Right cardiac atrium (tissue), 5 donors: ENCODE results near the gene SLC38A8. TPM values are rescaled to one million over a fixed set of nuclear protein-coding genes. Genes with fewer than 3 reads are reported as not detected.

Experiments used
- ATAC-seq, 2 donors: fragments of 200-7000 bp; cut with Tn5 transposase; one replicate each; pipeline versions ENCODE4 v1.8.0 to v1.9.1; 2020; ENCODE audit warnings: moderate library complexity in 2 of 2, mild to moderate bottlenecking in 1 of 2
- DNase-seq, 3 donors: peaks; one replicate each; pipeline ENCODE4 v3.0.0-alpha.2; 2020
- H3K27ac ChIP-seq: one replicate; pipeline ENCODE4 v1.5.1; 2013; ENCODE audit warnings: mild to moderate bottlenecking, low read length, control low read depth, moderate library complexity
- H3K27me3 ChIP-seq: one replicate; pipeline ENCODE4 v1.6.1; 2013; ENCODE audit not compliant: control insufficient read depth, insufficient read depth
- H3K4me1 ChIP-seq: one replicate; pipeline ENCODE4 v1.6.1; 2013; ENCODE audit warnings: low read length; ENCODE audit not compliant: control insufficient read depth, insufficient read depth
- H3K4me3 ChIP-seq: one replicate; pipeline ENCODE4 v1.5.1; 2013; ENCODE audit warnings: low read length, control low read depth
- H3K9me3 ChIP-seq: one replicate; pipeline ENCODE4 v1.6.1; 2013; ENCODE audit warnings: low read length; ENCODE audit not compliant: control insufficient read depth
- WGBS: extraction: QIAGEN DNeasy Blood & Tissue Kit; methylation state at CpG from one replicate; pipeline ENCODE4 v1.1.7; 2013; 5-methylcytosine and 5-hydroxymethylcytosine counted together
- intact Hi-C, 4 donors: fragments of 100-400 bp; cut with DNase I; formaldehyde crosslinking; loops; one replicate each; pipeline versions ENCODE4 v1.11.0 to v1.14.0; 2022 to 2023
- polyA plus RNA-seq: library from polyadenylated mRNA; stranded (reverse); fragments of 200-250 nt; gene quantifications from one replicate; pipeline ENCODE4 v1.2.3, GENCODE V29; 2013
- total RNA-seq, 4 donors: library from RNA; stranded (reverse); fragmentation: NEBNext Ultra II Directional; extraction: Animal tissue kit (Norgen Biotek cat#: 25700); gene quantifications; one replicate each; pipeline ENCODE4 v1.2.1, GENCODE V29; 2021
- donor health status: healthy with polysubstance abuse.
- donor health status: DM: no; HTN: yes; CAD: no.
- donor health status: DM: no; HTN: no; CAD: no.
- donor health status: DM: no; HTN: yes; CAD: no; lungs with severe emphysema.
- donor health status: DM: yes; HTN: yes; CAD: no.

Gene SLC38A8
- total and polyA plus RNA-seq, 5 donors: 0.21 to 0.29 TPM; not detected in 3

- ATAC-seq (no peak), DNase-seq (no peak)
- Histone ChIP-seq H3K4me3 (no peak overlapping the region), H3K27ac (no peak overlapping the region), H3K9me3 (no peaks in the 10 kb centered on the region), H3K27me3 (no peaks in the 10 kb centered on the region), H3K4me1 (peaks cover 5% of the 10 kb centered on the region)
- WGBS: 64% methylated on average over 11 of the region's 11 CpGs
- intact Hi-C loops: loop anchor here in 1 of 4 donors (10.0 kb wide), 2 partner anchors 92 to 402 kb away; no protein-coding TSS in a partner anchor
Measured at GRCh38 chr16:84082835-84083569, 40.4 kb upstream of the SLC38A8 start.

GRCh38 chr16:84082110-84082509 is 39.5 kb upstream of the SLC38A8 start:
- intact Hi-C loops: loop anchor here in 1 of 4 donors (10.0 kb wide), 2 partner anchors 93 to 403 kb away; no protein-coding TSS in a partner anchor
- ATAC-seq (no peak), DNase-seq (no peak)
- peaks cover 5% of the 10 kb centered on the region for H3K4me1 ChIP-seq
- H3K9me3 ChIP-seq: no peaks in the 10 kb centered on the region
- no peak overlapping the region for H3K4me3 ChIP-seq
- H3K27me3 ChIP-seq: no peaks in the 10 kb centered on the region
- WGBS: 91% methylated on average over 6 of the region's 6 CpGs
- no peak overlapping the region for H3K27ac ChIP-seq

GRCh38 chr16:84081446-84081989 is 38.9 kb upstream of the SLC38A8 start:
- Histone ChIP-seq H3K9me3 (no peaks in the 10 kb centered on the region), H3K4me1 (peaks cover 5% of the 10 kb centered on the region), H3K27me3 (no peaks in the 10 kb centered on the region), H3K27ac (no peak overlapping the region), H3K4me3 (no peak overlapping the region)
- DNase-seq (no peak), ATAC-seq (no peak)
- intact Hi-C loops: loop anchor here in 1 of 4 donors (10.0 kb wide), 2 partner anchors 93 to 403 kb away; no protein-coding TSS in a partner anchor
- WGBS: 86% methylated on average over 14 of the region's 14 CpGs

GRCh38 chr16:84080813-84081212 is 38.2 kb upstream of the SLC38A8 start:
- WGBS: 67% methylated on average over 6 of the region's 6 CpGs
- no peak overlapping the region for H3K4me3 ChIP-seq
- ATAC-seq (no peak), DNase-seq (no peak)
- peaks cover 5% of the 10 kb centered on the region for H3K4me1 ChIP-seq
- intact Hi-C loops: loop anchor here in 1 of 4 donors (10.0 kb wide), 2 partner anchors 94 to 404 kb away; no protein-coding TSS in a partner anchor
- peak overlapping the region; percentile 24 for H3K27ac ChIP-seq
- no peaks in the 10 kb centered on the region for H3K27me3 ChIP-seq
- H3K9me3 ChIP-seq: no peaks in the 10 kb centered on the region

GRCh38 chr16:84080378-84080777 is 37.8 kb upstream of the SLC38A8 start:
- DNase-seq (peak in 1 of 3 donors; percentile 71), ATAC-seq (peak; percentile 59 to 67)
- H3K4me3 ChIP-seq: no peak overlapping the region
- H3K27ac ChIP-seq: peak overlapping the region; percentile 50
- peaks cover 5% of the 10 kb centered on the region for H3K4me1 ChIP-seq
- no peaks in the 10 kb centered on the region for H3K27me3 ChIP-seq
- 69% methylated on average over 8 of the region's 8 CpGs for WGBS
- intact Hi-C loops: loop anchor here in 1 of 4 donors (10.0 kb wide), 2 partner anchors 94 to 404 kb away; no protein-coding TSS in a partner anchor
- H3K9me3 ChIP-seq: no peaks in the 10 kb centered on the region

GRCh38 chr16:84079664-84080063 is 37.1 kb upstream of the SLC38A8 start:
- DNase-seq (no peak), ATAC-seq (peak; percentile 6 to 19)
- Histone ChIP-seq H3K27me3 (no peaks in the 10 kb centered on the region), H3K27ac (peak overlapping the region; percentile 74), H3K4me3 (no peak overlapping the region), H3K9me3 (no peaks in the 10 kb centered on the region), H3K4me1 (peaks cover 5% of the 10 kb centered on the region)
- WGBS: 74% methylated on average over 6 of the region's 6 CpGs
- intact Hi-C loops: loop anchor here in 1 of 4 donors (10.0 kb wide), 2 partner anchors 95 to 405 kb away; no protein-coding TSS in a partner anchor

GRCh38 chr16:84075376-84075775 is 32.8 kb upstream of the SLC38A8 start:
- DNase-seq: peak in 1 of 3 donors; percentile 47
- peak; percentile 5 to 15 for ATAC-seq
- 74% methylated on average over 11 of the region's 11 CpGs for WGBS
- Histone ChIP-seq H3K27ac (peak overlapping the region; percentile 86), H3K4me1 (peaks cover 3% of the 10 kb centered on the region), H3K9me3 (no peaks in the 10 kb centered on the region), H3K27me3 (no peaks in the 10 kb centered on the region), H3K4me3 (no peak overlapping the region)
- intact Hi-C loops: no loop called here

- peaks cover 2% of the 10 kb centered on the region for H3K4me1 ChIP-seq
- peak; percentile 91 to 94 for ATAC-seq
- peak in 1 of 3 donors; percentile 70 for DNase-seq
- intact Hi-C loops: no loop called here
- H3K27me3 ChIP-seq: no peaks in the 10 kb centered on the region
- H3K27ac ChIP-seq: peak overlapping the region; percentile 90
- 71% methylated on average over 3 of the region's 3 CpGs for WGBS
- H3K9me3 ChIP-seq: no peaks in the 10 kb centered on the region
- no peak overlapping the region for H3K4me3 ChIP-seq
Measured at GRCh38 chr16:84074721-84075120, 32.1 kb upstream of the SLC38A8 start.

GRCh38 chr16:84072014-84072413 is 29.4 kb upstream of the SLC38A8 start:
- Histone ChIP-seq H3K27me3 (no peaks in the 10 kb centered on the region), H3K4me3 (no peak overlapping the region), H3K4me1 (no peaks in the 10 kb centered on the region), H3K27ac (peak overlapping the region; percentile 14), H3K9me3 (no peaks in the 10 kb centered on the region)
- ATAC-seq (peak; percentile 30 to 62), DNase-seq (no peak)
- intact Hi-C loops: no loop called here
- WGBS: 68% methylated on average over 10 of the region's 10 CpGs

GRCh38 chr16:84071121-84071520 is 28.5 kb upstream of the SLC38A8 start:
- no peaks in the 10 kb centered on the region for H3K27me3 ChIP-seq
- intact Hi-C loops: no loop called here
- H3K4me3 ChIP-seq: no peak overlapping the region
- 85% methylated on average over 8 of the region's 8 CpGs for WGBS
- no peak overlapping the region for H3K27ac ChIP-seq
- no peaks in the 10 kb centered on the region for H3K4me1 ChIP-seq
- no peak for DNase-seq
- no peaks in the 10 kb centered on the region for H3K9me3 ChIP-seq
- no peak for ATAC-seq

- intact Hi-C loops: loop anchor here in 1 of 4 donors (5.0 to 10.0 kb wide), 2 partner anchors 102 to 245 kb away; partner anchors contain the start of gene NECAB2
- no peak for DNase-seq
- Histone ChIP-seq H3K27ac (no peak overlapping the region), H3K27me3 (no peaks in the 10 kb centered on the region), H3K4me1 (no peaks in the 10 kb centered on the region), H3K4me3 (no peak overlapping the region), H3K9me3 (no peaks in the 10 kb centered on the region)
- WGBS: 85% methylated on average over 6 of the region's 6 CpGs
- peak in 1 of 2 donors; percentile 25 for ATAC-seq
Measured at GRCh38 chr16:84069540-84069939, 26.9 kb upstream of the SLC38A8 start.
